GM21576 (cell line): ENCODE data around the gene CCDC33.
"Not testable (repeated sequence)": the region's sequence is repeated elsewhere in the genome, so short reads cannot be mapped to it uniquely, and the experiment has no call there.

Experiments
- ATAC-seq: cut with Tn5 transposase; IDR thresholded peaks from one replicate; pipeline ENCODE4 v1.9.1; 2021; ENCODE audit warnings: mild to moderate bottlenecking, moderate library complexity; ENCODE audit not compliant: unreplicated experiment

Gene CCDC33

GRCh38 chr15:74332611-74333010 lies 96.5 kb downstream of the CCDC33 start:
- no peak for ATAC-seq

GRCh38 chr15:74333093-74333492 lies 97.0 kb downstream of the CCDC33 start:
- no peak for ATAC-seq

- no peak for ATAC-seq
Measured at GRCh38 chr15:74333662-74334061, 97.5 kb downstream of the CCDC33 start.

GRCh38 chr15:74334127-74334526 lies 98.0 kb downstream of the CCDC33 start:
- ATAC-seq: no peak

GRCh38 chr15:74335396-74335795 lies 99.3 kb downstream of the CCDC33 start:
- no peak for ATAC-seq

GRCh38 chr15:74336061-74337005 lies 100.2 kb downstream of the CCDC33 start:
- ATAC-seq: no peak

GRCh38 chr15:74337146-74337545 lies 101.0 kb downstream of the CCDC33 start:
- no peak for ATAC-seq

- ATAC-seq: no peak
Measured at GRCh38 chr15:74337607-74338211, 101.6 kb downstream of the CCDC33 start.

- no peak for ATAC-seq
Measured at GRCh38 chr15:74338676-74339075, 102.5 kb downstream of the CCDC33 start.

- no peak for ATAC-seq
Measured at GRCh38 chr15:74339371-74339770, 103.2 kb downstream of the CCDC33 start.

GRCh38 chr15:74340150-74340549 lies 104.0 kb downstream of the CCDC33 start:
- ATAC-seq: no peak

- ATAC-seq: no peak
Measured at GRCh38 chr15:74343127-74343796, 107.1 kb downstream of the CCDC33 start.

- ATAC-seq: no peak
Measured at GRCh38 chr15:74343797-74344127, 107.6 kb downstream of the CCDC33 start.

- no peak for ATAC-seq
Measured at GRCh38 chr15:74345051-74345450, 108.9 kb downstream of the CCDC33 start.

GRCh38 chr15:74347757-74348250 lies 111.7 kb downstream of the CCDC33 start:
- ATAC-seq: no peak

GRCh38 chr15:74349241-74349778 lies 113.2 kb downstream of the CCDC33 start:
- ATAC-seq: no peak

GRCh38 chr15:74350295-74351275 lies 114.5 kb downstream of the CCDC33 start:
- no peak for ATAC-seq

- ATAC-seq: no peak
Measured at GRCh38 chr15:74351670-74352069, 115.5 kb downstream of the CCDC33 start.

GRCh38 chr15:74352393-74352910 lies 116.3 kb downstream of the CCDC33 start:
- ATAC-seq: no peak

- not testable (repeated sequence) for ATAC-seq
Measured at GRCh38 chr15:74353992-74354391, 117.9 kb downstream of the CCDC33 start.
